GM23248 (cell line): ENCODE data around the gene UTS2.

Source experiments
- EZH2 ChIP-seq: fragments of 200-600 bp; sonication (generic); IDR thresholded peaks from 2 replicates; pipeline ENCODE4 v1.6.1; 2018; ENCODE audit warnings: antibody characterized with exemption, mild to moderate bottlenecking; ENCODE audit not compliant: insufficient read depth, poor library complexity, severe bottlenecking
- EZH2phosphoT487 ChIP-seq: fragments of 200-600 bp; sonication (generic); IDR thresholded peaks from 2 replicates; pipeline ENCODE4 v1.6.1; 2018; ENCODE audit warnings: antibody characterized with exemption, moderate library complexity, mild to moderate bottlenecking, low read depth; ENCODE audit not compliant: insufficient read depth

- no peak for TF ChIP-seq EZH2phosphoT487
- TF ChIP-seq EZH2 = no peak
These were observed 4.1 kb upstream of the UTS2 start for GRCh38 chr1:7857000-7857399.
